HG02943 (cell line): ENCODE data around the gene FRMPD2.
"Not testable (repeated sequence)": the region's sequence is repeated elsewhere in the genome, so short reads cannot be mapped to it uniquely, and the experiment has no call there.

Experiments used
- ATAC-seq: cut with Tn5 transposase; IDR thresholded peaks from one replicate; pipeline ENCODE4 v1.9.1; 2021; ENCODE audit warnings: mild to moderate bottlenecking, low read depth, moderate library complexity; ENCODE audit not compliant: unreplicated experiment

Gene FRMPD2

DNA sequence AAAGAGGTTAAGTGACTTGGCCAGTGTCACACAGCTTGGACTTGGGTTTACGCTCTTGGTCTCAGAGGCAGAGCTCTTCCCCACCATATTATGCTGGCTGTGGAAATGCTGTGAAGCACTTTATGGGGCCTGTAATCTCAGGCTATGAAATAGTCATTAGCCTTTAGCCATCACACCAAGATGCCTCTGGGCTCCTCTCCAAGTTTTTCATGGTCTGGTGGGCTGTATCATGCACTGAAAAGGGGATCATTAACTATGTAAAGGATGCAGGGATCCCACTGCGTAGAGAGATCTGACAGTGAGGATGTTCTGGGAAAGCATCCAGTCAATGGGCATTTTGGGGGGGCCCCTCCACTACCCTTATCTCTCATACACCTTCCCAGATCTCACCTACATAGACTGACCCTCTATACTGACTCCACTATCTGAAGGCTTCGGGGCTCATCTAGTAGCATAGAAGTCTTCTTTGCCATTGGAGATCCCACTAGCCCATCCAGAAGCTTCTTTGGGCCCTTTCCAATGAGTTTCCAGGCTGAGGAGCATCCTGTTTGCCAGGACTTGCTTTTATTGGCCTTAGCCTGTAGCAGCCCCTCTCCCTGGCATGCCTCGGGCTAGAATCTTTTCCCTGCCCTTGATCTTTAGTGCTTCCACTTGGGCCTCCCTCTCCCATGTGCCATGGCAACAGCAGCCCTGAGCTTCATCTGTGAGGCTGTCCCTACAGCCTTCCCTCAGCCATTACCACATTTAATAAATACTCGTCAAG lies 19.6 kb downstream of the FRMPD2 start:
- no peak for ATAC-seq

DNA sequence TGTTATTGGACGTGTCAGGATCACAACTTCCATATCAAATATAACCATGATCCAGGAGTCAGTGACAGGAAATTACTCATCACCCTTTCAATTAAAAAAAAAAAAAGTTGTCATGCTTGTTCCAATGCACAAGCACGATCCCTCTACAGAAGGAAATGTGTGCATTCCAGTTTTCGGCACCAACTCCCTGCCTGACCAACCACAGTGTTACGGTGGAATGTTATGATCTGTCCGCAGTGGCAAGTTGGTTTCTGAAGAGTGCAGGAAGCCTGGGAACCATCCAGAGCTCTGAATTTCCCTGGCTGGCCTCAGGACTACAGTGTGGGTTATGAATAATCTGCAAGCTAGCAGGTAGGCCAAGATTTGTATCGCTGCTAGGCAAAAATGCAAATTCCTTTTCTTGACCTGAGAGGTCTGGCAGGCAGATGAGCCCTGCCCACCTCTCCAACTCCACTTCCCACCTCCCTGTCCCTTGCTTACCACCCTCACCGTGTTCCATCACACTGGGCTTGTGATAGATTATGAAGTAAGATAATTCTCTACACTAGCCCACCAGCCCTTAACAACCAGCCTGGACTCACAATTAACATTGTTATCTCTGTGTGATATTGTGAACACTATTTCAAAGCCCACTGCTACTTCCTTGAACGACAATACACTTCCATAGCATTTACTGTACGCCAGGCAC lies 20.4 kb downstream of the FRMPD2 start:
- no peak for ATAC-seq

DNA sequence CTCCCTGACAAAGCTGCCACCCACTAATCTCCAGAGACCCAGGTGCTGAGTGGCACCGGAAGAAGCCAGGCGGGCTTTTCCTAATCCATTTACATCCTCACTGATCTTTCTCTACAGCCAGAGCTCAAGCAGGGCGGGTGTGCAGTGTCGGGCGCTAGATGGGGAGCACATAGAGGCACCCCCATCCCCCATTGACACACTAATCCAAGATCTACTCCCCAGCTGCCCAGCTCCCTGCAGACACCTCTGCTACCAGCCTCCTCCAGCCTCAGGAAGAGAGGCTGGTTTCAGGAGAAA lies 22.2 kb downstream of the FRMPD2 start:
- ATAC-seq, result no peak

DNA sequence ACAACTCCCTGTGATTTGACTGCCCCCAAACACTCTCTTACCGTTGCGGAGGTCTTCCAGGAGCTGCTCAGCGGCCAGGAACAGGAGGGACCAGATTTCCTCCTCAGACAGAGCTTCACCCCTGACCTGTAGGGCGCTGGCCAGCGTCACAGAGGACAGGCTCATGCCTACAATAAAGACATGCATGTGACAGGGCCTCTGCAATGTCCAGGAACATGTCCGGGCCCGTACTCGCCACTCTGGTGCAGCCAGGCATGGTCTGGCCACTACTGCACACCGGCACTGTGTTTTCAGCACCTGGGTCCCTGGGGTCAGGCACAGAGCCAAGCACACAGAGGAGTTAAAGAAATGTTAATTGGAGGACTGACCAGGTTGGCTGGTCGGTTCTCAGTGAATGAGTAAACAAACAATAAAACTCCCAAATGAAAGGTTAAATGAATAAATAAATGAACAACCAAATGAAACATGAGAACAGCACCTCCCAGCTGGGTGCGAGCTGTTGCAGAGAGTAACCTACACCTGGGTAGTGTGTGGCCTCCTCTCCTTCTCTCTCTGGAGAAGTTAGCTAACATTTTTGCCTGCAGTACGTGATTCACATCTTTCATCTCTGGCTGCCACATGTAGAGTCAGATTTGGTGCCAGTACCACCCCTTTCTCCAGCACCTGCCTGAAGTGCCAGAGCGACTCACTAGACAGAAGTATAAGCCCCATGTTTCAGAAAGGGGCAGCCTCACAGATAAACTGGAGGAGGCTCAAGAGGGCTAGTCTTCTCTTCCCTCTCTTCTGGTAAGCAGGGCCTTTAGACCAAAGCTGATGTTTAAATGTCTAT lies 22.8 kb downstream of the FRMPD2 start:
- ATAC-seq, result no peak

DNA sequence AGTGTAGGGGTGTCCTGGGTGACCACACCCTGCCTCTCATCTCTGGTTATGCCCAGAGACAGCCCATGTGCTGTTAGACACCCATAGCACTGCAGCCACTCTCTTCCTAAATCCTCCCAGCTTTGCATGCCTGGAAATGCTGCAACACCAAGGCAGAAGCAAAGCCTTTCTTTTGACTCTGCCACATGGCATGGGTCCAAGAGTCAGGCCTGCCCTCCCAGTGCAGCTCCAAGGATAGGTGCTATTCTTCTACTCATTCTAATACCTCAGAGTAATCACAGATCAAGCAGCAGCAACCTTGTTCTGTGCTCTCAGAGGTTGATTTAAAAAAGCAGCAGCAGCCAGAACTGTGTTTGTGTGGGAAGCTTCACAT lies 23.4 kb downstream of the FRMPD2 start:
- no peak for ATAC-seq

DNA sequence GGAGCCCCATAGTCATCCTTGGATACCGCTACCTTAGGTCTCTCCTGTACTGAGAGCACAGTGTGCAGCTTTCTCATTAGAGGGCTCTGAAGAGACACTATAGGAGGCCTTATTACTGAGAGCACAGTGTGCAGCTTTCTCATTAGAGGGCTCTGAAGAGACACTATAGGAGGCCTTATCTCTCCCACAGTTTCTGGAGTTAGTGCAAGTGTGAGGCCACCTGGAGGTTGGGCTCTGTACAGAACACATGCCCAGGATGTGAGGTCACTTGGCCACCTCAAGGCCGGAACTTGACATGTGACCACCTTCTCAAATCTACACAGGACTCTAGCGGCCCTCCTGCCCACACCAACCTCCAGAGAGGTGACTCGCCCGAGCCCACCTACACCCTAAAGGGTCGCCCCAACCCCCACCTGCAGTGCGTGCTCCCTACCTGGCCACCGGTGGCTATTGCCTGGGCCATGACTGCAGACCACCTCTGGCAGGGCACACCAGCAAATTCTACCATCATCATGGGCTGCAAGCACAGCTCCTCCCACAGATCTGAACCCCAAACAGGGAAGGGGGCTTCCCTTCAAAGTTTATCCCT lies 24.6 kb downstream of the FRMPD2 start:
- ATAC-seq, result no peak

DNA sequence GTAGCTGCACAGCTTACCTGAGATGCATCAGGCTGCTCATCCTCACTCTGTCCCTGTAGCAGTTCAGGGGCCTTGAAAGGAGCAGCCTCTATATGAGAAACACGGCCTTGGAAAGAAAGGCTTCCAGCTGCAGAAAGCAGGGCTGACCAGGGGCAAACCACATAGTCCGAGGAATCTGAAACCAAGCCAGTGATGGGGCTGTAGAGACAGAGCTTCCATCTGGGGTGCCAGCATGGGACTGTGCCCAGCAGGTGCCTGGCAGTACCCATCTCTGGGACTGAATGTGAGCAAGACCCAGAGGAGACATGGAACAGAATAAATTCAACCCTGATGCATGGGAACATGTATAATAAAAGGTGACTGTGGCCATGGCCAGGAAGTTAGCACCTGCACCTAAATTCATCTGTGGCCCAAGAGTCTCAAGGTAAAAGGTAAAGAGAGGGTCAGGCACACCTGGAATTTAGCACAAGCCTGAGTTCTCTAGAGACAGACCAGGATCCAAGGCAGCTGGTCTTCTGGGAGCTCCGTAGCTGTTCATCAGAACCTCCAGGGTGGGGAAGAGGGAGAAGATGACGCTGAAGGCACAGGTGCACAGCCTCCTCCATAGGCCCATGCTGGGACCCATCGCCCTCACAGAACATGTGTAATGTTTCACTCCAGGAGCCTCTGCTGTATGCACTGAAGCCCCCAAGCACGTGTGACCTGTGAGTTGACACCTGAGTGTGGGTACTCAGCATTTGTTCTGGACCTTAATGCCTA lies 25.3 kb downstream of the FRMPD2 start:
- no peak for ATAC-seq

DNA sequence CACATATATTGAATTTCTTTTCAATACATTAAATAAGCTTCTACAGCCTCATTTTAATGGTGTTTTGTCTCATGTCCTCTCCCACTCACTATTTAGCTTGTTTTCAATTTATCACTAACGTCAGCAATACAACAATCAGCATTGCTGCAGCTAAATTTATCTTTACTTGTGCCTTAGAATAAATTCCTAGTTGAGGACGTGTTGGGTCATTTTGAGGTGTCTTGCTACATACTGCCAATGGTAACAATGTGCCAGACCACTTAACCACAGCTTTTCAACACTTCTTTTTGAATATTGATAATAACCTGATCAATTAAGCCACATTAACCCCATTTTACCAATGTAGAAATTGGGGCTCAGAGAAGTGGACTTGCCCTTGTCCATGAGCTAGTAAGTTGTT lies 26.0 kb downstream of the FRMPD2 start:
- ATAC-seq, result no peak

DNA sequence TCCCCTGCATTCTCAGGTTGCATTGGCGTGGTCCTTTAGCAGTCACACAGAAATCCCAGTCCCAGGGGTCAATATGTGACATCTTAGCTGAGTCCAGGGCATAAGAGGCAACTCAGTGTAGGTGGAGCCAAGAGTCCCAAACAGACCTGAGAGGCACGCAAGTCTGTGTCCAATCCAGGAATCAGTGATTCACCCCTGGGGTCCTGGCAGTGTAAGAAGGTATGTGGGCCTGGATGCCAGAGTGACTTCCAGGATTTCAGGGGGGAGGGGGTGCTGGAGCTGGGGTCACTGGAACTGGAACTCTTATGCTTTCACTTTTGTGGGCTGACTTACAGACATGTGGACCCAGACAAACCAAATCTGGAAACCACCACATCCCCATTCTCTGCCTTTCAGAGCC lies 26.8 kb downstream of the FRMPD2 start:
- ATAC-seq, result no peak

DNA sequence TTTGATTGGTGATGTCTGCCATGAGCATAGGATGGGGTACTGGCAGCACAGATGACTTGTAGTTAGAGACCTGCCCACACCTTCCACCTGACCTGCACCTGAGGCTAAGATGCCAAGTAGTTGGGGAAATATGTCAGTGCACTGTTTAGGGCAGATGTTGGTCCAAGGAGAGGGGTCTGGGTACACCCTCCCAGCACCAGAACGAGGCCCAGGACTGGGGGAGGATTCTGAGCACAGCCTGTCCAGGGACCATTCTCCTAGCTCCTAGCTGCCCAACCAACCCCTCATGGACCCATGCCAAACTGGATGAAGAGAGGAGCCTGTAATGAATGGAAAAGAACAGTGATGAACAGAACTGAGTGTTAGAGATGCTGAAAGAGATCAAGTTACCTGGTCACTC lies 28.0 kb downstream of the FRMPD2 start:
- no peak for ATAC-seq

DNA sequence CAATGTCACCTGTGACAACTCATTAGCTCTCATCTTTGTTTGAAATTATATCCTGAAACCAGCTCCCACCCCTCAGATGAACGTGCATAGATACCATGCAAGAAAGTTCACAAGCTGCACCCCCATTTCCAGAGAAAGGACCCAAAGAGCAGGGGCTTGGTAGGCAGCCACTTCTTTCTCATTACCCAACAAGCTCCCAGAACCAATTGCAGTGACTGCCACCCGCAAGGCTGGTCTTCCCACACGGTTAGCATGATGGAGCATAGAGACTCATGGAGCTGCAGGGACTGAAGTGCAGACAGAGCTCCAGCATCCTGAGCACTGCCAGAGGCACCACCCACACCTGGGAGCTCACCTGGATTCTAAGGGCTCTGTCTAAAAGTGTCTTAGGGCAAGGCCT lies 28.5 kb downstream of the FRMPD2 start:
- no peak for ATAC-seq

DNA sequence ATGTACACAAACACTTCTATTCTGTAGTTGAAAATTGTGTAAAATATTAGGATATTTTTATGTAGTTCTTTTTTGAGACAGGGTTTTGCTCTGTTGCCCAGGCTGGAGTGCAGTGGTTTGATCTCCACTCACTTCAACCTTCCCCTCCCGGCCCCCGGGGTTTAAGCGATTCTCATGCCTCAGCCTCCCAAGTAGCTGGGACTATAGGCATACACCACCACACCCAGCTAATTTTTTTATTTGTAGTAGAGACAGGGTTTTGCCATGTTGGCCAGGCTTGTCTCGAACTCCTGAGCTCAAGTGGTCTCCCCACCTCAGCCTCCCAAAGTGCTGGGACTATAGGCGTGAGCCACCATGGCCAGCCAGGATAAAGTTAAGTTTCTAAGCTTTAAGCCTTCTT lies 30.6 kb downstream of the FRMPD2 start:
- not testable (repeated sequence) for ATAC-seq

DNA sequence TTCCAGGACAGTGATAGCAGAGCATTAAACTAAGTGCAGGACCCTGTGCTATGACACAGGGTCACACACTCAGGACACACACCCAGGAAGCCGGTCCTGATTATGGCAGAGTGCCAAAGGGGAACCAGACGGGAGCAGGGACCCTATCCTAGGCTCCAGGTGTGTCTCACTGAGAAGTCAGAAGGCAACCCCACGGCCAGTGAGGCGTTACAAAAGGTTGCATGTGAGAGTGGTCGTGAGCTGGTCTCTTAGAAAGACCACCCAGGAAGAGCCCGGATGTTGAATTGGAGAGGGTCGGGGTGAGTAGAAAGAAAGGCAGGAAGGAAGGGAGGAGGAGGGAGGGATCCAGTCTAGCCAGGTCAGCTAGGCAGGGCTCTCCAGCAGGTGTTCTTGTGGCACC lies 31.0 kb downstream of the FRMPD2 start:
- ATAC-seq, result no peak

DNA sequence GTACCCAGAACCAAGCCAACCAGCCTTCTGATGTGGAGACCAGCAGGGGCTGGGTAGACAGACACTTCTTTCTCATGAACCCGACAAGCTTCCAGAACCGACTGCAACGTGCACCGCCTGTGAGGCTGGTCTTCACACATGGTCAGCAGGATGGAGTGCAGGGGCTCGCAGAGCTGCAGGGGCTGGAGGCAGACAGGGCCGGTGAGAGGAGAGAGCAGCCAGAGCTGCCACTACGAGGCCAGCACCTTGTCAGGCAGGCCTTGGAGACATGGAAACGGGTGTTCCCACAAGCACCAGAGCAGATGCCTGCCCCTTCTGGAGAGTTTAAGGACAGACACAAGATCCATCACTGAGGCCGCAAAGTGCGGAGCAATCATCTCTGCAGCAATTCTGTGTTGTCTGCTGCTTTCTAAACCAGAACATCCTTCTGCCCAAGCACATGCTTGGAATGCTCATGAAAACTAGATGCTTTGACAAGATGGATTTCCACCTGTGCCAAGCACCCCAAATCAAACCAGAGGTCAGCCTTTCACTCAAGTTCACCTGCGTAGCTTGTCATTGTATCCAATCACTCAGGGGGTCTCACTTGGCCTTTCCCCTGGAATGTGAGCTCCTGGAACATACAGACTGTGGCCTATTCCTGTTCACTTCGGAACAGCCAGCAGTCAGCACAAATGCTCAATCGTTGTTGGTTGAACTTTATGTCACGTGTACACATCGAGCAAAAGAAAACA lies 32.2 kb downstream of the FRMPD2 start:
- no peak for ATAC-seq

DNA sequence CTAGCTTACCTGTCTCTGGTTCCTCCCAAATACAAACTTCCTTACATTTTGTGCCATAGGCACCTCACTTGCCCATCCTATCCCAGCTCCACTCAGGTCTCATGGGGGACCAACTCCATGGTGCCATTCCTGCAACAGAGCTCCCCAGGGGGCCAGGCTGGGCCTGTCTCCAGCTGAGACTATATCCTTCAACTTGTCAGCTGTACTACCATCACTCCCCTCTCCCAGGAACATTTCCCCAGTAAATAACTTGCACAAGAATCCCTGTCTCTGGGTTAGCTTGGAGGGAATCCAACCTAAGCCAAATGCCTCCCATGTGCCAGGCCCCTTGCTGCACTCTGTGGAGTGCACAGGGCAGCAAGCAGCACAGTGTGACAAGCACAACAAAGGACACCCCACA lies 33.2 kb downstream of the FRMPD2 start:
- no peak for ATAC-seq

DNA sequence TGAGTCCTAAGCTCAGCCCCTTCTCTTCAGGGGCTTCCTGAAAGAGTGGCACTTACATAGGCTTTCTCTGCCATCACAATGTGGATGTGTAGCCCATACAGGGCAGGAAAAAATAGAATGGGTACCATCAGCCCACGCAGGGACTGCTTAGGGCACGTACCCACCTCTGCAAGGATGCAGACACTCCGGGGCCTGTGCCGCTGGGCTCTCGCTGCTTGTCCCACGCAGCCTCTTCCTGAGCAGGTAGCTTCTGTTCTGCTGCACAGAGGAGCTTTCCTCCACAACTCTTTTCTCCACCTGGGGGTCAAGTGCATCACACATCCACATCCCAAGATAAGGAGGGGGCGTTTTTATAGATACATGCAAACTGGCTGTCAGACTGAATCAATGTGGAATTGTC lies 34.3 kb downstream of the FRMPD2 start:
- no peak for ATAC-seq

DNA sequence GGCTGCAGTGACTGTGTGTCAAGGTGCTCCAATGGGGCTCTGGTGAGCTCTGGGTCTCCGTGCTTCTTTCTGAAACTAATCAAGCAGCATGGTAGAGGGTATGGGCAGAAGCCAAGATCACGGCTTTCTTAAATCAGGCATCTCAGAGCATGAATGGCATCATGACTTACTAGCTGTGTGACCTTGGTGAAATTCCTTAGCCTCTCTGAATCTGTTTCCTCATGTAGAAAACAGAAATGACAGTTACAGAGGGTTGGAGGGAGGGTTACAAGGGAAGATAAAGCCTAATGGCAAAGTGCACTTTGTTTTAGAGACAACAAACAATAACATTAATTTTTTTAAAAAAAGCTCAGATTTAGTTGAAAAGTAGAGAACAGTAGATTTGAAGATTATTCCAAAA lies 34.9 kb downstream of the FRMPD2 start:
- ATAC-seq, result no peak

DNA sequence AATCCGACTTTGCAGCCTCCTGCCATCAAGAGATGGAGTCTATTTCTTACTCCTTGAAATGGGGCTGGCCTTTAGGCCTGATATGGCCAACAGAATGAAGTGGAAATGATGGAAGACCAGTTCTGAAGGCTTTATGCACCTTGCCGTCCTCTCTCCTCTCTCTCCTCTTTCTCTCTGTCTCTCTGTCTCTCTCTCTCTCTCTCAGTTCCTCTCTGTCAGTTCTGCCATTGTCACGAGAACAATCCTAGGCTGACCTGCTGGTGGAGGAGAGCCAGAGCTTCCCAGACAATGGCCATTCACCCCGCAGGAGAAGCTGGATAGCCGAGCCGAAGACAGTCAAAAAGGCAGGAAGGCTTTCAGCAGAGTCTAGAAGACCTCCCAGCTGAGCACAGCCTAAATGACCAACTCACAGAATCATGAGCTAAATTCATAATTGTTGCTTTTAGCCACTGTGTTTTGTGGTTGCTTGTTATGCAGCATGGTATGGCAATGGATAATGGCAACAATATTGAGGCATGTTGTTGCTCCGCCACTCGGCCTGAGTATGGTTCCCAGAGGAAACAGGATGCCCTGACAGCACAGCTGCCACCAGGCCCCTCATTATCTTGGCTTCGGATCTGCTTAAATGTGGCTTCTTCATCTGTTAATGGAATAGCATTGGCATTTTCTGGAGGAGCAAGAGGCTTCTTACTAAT lies 35.5 kb downstream of the FRMPD2 start:
- no peak for ATAC-seq
